ENCODE results near the gene IQSEC2.

- TF ChIP-seq, protein P1, sequence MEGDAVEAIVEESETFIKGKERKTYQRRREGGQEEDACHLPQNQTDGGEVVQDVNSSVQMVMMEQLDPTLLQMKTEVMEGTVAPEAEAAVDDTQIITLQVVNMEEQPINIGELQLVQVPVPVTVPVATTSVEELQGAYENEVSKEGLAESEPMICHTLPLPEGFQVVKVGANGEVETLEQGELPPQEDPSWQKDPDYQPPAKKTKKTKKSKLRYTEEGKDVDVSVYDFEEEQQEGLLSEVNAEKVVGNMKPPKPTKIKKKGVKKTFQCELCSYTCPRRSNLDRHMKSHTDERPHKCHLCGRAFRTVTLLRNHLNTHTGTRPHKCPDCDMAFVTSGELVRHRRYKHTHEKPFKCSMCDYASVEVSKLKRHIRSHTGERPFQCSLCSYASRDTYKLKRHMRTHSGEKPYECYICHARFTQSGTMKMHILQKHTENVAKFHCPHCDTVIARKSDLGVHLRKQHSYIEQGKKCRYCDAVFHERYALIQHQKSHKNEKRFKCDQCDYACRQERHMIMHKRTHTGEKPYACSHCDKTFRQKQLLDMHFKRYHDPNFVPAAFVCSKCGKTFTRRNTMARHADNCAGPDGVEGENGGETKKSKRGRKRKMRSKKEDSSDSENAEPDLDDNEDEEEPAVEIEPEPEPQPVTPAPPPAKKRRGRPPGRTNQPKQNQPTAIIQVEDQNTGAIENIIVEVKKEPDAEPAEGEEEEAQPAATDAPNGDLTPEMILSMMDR (conservative IDR thresholded peaks at IDR 0.05), result no peak
- TF ChIP-seq EZH2 (IDR thresholded peaks at IDR 0.05; ENCODE audit: low read depth), result no peak
These were observed 23.5 kb downstream of the IQSEC2 start for GRCh38 chrX:53257670-53258423.

Measured in PC-9 (cell line).